ENCODE results near the gene OSBPL10. TPM values are rescaled to one million over a fixed set of nuclear protein-coding genes. Genes with fewer than 3 reads are reported as not detected.

The OSBPL10 gene
- polyA plus RNA-seq, 1 donor from 2014 or later, result 2.0 TPM

DNA sequence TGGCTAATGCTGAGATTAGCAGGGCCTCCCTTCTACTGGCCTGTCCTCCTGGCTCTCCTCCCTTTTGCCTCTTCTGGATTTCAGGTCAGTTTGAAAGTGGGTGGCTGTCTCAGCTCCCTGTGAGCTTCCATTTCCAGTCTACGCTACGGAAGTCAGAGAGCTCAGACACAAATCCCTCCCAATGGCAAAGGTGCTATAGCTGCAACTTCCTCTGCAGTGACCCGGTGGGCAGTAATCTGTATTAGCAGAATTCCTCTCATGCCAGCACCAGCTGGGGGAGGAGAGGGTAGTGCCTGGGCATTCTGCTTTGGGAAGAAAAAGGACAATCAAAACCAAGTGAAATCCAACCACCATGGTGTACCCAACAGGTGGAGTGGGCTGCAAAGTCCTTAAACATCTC lies 276.9 kb downstream of the OSBPL10 start:
- no peak overlapping the region for H3K9ac ChIP-seq (ENCODE audit: low read length)
- no peak overlapping the region for H3K4me3 ChIP-seq (ENCODE audit: low read length)
- no peak overlapping the region for H2AFZ ChIP-seq (ENCODE audit: low read depth, low read length)
- no peaks in the 10 kb centered on the region for H3K27me3 ChIP-seq (ENCODE audit: insufficient read depth, low read depth, low read length)
- H3K79me2 ChIP-seq (replicated peaks; ENCODE audit: insufficient read depth, low read length), result no peaks in the 10 kb centered on the region
- H3K36me3 ChIP-seq (ENCODE audit: insufficient read depth, low read length), result no peaks in the 10 kb centered on the region
- H3K4me2 ChIP-seq (ENCODE audit: low read length), result no peak overlapping the region
- no peaks in the 10 kb centered on the region for H3K9me2 ChIP-seq (ENCODE audit: insufficient read depth, low read length)
- H3F3A ChIP-seq (ENCODE audit: insufficient read depth, low read length, poor library complexity, severe bottlenecking), result no peaks in the 10 kb centered on the region
- H4K20me1 ChIP-seq (ENCODE audit: insufficient read depth), result no peaks in the 10 kb centered on the region
- H3K27ac ChIP-seq (ENCODE audit: low read length), result no peak overlapping the region
- no peak for TF ChIP-seq EP300 (conservative IDR thresholded peaks at IDR 0.05; ENCODE audit: poor library complexity, severe bottlenecking)
- no peak for TF ChIP-seq TAF1 (IDR thresholded peaks at IDR 0.05; ENCODE audit: low read depth)
- TF ChIP-seq, protein P1, sequence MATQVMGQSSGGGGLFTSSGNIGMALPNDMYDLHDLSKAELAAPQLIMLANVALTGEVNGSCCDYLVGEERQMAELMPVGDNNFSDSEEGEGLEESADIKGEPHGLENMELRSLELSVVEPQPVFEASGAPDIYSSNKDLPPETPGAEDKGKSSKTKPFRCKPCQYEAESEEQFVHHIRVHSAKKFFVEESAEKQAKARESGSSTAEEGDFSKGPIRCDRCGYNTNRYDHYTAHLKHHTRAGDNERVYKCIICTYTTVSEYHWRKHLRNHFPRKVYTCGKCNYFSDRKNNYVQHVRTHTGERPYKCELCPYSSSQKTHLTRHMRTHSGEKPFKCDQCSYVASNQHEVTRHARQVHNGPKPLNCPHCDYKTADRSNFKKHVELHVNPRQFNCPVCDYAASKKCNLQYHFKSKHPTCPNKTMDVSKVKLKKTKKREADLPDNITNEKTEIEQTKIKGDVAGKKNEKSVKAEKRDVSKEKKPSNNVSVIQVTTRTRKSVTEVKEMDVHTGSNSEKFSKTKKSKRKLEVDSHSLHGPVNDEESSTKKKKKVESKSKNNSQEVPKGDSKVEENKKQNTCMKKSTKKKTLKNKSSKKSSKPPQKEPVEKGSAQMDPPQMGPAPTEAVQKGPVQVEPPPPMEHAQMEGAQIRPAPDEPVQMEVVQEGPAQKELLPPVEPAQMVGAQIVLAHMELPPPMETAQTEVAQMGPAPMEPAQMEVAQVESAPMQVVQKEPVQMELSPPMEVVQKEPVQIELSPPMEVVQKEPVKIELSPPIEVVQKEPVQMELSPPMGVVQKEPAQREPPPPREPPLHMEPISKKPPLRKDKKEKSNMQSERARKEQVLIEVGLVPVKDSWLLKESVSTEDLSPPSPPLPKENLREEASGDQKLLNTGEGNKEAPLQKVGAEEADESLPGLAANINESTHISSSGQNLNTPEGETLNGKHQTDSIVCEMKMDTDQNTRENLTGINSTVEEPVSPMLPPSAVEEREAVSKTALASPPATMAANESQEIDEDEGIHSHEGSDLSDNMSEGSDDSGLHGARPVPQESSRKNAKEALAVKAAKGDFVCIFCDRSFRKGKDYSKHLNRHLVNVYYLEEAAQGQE (IDR thresholded peaks at IDR 0.05; ENCODE audit: borderline replicate concordance), result no peak
- no peak for TF ChIP-seq SMC3 (conservative IDR thresholded peaks at IDR 0.05; ENCODE audit: poor library complexity)
- TF ChIP-seq EZH2 (IDR thresholded peaks at IDR 0.05; ENCODE audit: borderline replicate concordance, insufficient read depth, low read length, poor library complexity, severe bottlenecking), result no peak
- TF ChIP-seq POLR2AphosphoS5 (IDR thresholded peaks at IDR 0.05), result no peak
- TF ChIP-seq, protein P2, sequence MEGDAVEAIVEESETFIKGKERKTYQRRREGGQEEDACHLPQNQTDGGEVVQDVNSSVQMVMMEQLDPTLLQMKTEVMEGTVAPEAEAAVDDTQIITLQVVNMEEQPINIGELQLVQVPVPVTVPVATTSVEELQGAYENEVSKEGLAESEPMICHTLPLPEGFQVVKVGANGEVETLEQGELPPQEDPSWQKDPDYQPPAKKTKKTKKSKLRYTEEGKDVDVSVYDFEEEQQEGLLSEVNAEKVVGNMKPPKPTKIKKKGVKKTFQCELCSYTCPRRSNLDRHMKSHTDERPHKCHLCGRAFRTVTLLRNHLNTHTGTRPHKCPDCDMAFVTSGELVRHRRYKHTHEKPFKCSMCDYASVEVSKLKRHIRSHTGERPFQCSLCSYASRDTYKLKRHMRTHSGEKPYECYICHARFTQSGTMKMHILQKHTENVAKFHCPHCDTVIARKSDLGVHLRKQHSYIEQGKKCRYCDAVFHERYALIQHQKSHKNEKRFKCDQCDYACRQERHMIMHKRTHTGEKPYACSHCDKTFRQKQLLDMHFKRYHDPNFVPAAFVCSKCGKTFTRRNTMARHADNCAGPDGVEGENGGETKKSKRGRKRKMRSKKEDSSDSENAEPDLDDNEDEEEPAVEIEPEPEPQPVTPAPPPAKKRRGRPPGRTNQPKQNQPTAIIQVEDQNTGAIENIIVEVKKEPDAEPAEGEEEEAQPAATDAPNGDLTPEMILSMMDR (IDR thresholded peaks at IDR 0.05; ENCODE audit: poor library complexity, severe bottlenecking), result no peak
- H3K9me3 ChIP-seq (ENCODE audit: low read length), result no peaks in the 10 kb centered on the region

DNA sequence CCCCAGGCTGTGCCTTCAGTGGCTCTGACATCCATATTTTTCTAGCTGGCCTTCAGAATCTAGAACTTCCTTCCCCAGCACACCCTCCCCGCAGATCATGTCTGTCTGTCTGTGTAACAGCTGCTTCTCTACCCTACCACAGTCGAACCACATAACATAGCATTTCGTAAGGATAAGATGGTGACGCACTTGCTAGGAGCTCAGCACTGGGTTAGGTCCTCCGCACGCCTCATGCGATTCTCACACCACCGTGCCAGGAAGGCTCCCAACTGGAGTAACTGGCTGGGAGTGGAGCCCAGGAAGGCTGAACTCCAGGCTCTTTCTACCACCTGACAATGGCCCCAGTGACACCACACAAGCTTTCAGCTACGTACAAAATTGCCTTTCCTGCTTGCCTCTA lies 279.8 kb downstream of the OSBPL10 start:
- Histone ChIP-seq H4K20me1 (ENCODE audit: insufficient read depth) (no peaks in the 10 kb centered on the region), H3K9me2 (ENCODE audit: insufficient read depth, low read length) (no peaks in the 10 kb centered on the region), H2AFZ (ENCODE audit: low read depth, low read length) (no peak overlapping the region), H3K36me3 (ENCODE audit: insufficient read depth, low read length) (no peaks in the 10 kb centered on the region), H3F3A (ENCODE audit: insufficient read depth, low read length, poor library complexity, severe bottlenecking) (no peaks in the 10 kb centered on the region), H3K79me2 (replicated peaks; ENCODE audit: insufficient read depth, low read length) (no peaks in the 10 kb centered on the region), H3K27ac (ENCODE audit: low read length) (no peak overlapping the region), H3K27me3 (ENCODE audit: insufficient read depth, low read depth, low read length) (no peaks in the 10 kb centered on the region), H3K4me3 (ENCODE audit: low read length) (no peak overlapping the region), H3K4me2 (ENCODE audit: low read length) (no peak overlapping the region), H3K9me3 (ENCODE audit: low read length) (no peaks in the 10 kb centered on the region), H3K9ac (ENCODE audit: low read length) (no peak overlapping the region)
- TF ChIP-seq RAD21 (conservative IDR thresholded peaks at IDR 0.05) (no peak), EZH2 (IDR thresholded peaks at IDR 0.05; ENCODE audit: borderline replicate concordance, insufficient read depth, low read length, poor library complexity, severe bottlenecking) (no peak), SMC3 (conservative IDR thresholded peaks at IDR 0.05; ENCODE audit: poor library complexity) (no peak), EP300 (conservative IDR thresholded peaks at IDR 0.05; ENCODE audit: poor library complexity, severe bottlenecking) (no peak), POLR2AphosphoS5 (IDR thresholded peaks at IDR 0.05) (no peak), TAF1 (IDR thresholded peaks at IDR 0.05; ENCODE audit: low read depth) (no peak), MXI1 (conservative IDR thresholded peaks at IDR 0.05; ENCODE audit: poor library complexity, severe bottlenecking) (no peak)
- TF ChIP-seq, protein P2 (IDR thresholded peaks at IDR 0.05; ENCODE audit: poor library complexity, severe bottlenecking), result no peak
- TF ChIP-seq, protein P1 (IDR thresholded peaks at IDR 0.05; ENCODE audit: borderline replicate concordance), result no peak

All from neural cell (in vitro differentiated cells).